HCT116 (cell line): ENCODE data around the gene FAN1. TPM values are rescaled to one million over a fixed set of nuclear protein-coding genes. Genes with fewer than 3 reads are reported as not detected.

Experiments used
- ATAC-seq: fragments of 200-7000 bp; cut with Tn5 transposase; 2 replicates; pipeline ENCODE4 v1.9.1; 2020; ENCODE audit warnings: mild to moderate bottlenecking, moderate library complexity
- BruUV-seq: library from RNA; stranded (reverse); fragments of 400-500 nt; replicated peaks from 2 replicates; lab custom pipeline; 2021; lab: Mats Ljungman, UMichigan
- CTCF ChIA-PET: fragments of 300-600 bp; sonication (Branson Sonifier 250); formaldehyde crosslinking; loops from one replicate; lab custom pipeline; 2021; ENCODE audit warnings: antibody characterized with exemption; lab: Charles Lee
- POLR2A ChIA-PET: fragments of 300-600, 350-600 bp; sonication (Branson Sonifier 250); formaldehyde crosslinking; loops from one replicate; lab custom pipeline; 2021; ENCODE audit warnings: antibody characterized with exemption; lab: Charles Lee
- RAD21 ChIA-PET, 2 experiments: fragments of 300-600 bp; sonication (Branson Sonifier 250); formaldehyde crosslinking; loops; one replicate each; lab custom pipeline; 2023; ENCODE audit warnings: low total read pairs in 2 of 2; ENCODE audit not compliant: uncharacterized antibody in 2 of 2, unreplicated experiment in 2 of 2, low non-redundant PET in 1 of 2; lab: Charles Lee
- DNase-seq: peaks from one replicate; pipeline ENCODE4 v3.0.0-alpha.2; 2010; ENCODE audit warnings: low read depth, low spot score
- H2AFZ ChIP-seq: fragments of 200-600 bp; shearing (Covaris generic), sonication (generic); 2 replicates; pipeline ENCODE4 v1.6.1; 2017; ENCODE audit warnings: low read depth, mixed run types, mixed read lengths, antibody characterized with exemption, low read length; ENCODE audit not compliant: poor library complexity, severe bottlenecking
- H3K27ac ChIP-seq: 2 replicates; pipeline ENCODE4 v1.5.1; 2012; ENCODE audit warnings: low read depth, low read length
- H3K27me3 ChIP-seq: fragments of 200-600 bp; sonication (generic); 2 replicates; pipeline ENCODE4 v1.6.1; 2016; ENCODE audit warnings: mixed run types, low read length, mixed read lengths; ENCODE audit not compliant: insufficient read depth
- H3K36me3 ChIP-seq, 2 experiments: fragments of 200-500 bp in 1 of 2; fragments of 200-600 bp in 1 of 2; sonication (Bioruptor generic) in 1 of 2; sonication (generic) in 1 of 2; 2 replicates each; pipeline versions ENCODE4 v1.5.1 to v1.6.1; 2014 to 2016; ENCODE audit warnings: low read length in 2 of 2, inconsistent platforms in 1 of 2, mixed read lengths in 1 of 2, mixed run types in 1 of 2; ENCODE audit not compliant: insufficient read depth in 2 of 2, control insufficient read depth in 1 of 2
- H3K4me1 ChIP-seq, 2 experiments: fragments of 200-600 bp in 1 of 2; sonication (generic) in 1 of 2; 2 replicates each; pipeline versions ENCODE4 v1.5.1 to v1.6.1; 2012 to 2017; ENCODE audit warnings: low read length in 2 of 2, inconsistent platforms in 1 of 2, mild to moderate bottlenecking in 1 of 2, mixed read lengths in 1 of 2, mixed run types in 1 of 2, moderate library complexity in 1 of 2; ENCODE audit not compliant: insufficient read depth in 2 of 2, control insufficient read depth in 1 of 2
- H3K4me2 ChIP-seq: fragments of 200-600 bp; sonication (generic); 2 replicates; pipeline ENCODE4 v1.6.1; 2017; ENCODE audit warnings: mixed run types, low read length, mixed read lengths
- H3K4me3 ChIP-seq, 2 experiments: fragments of 200-600 bp in 1 of 2; sonication (generic) in 1 of 2; replicated peaks in 1 of 2; 2 replicates each; pipeline ENCODE4 v1.5.1; 2011 to 2016; ENCODE audit warnings: low read length in 2 of 2, control low read depth in 1 of 2, low read depth in 1 of 2, mild to moderate bottlenecking in 1 of 2, mixed read lengths in 1 of 2, mixed run types in 1 of 2
- H3K79me2 ChIP-seq: fragments of 200-600 bp; sonication (generic); 2 replicates; pipeline ENCODE4 v1.6.1; 2017; ENCODE audit warnings: mild to moderate bottlenecking, mixed run types, low read length, moderate library complexity, mixed read lengths; ENCODE audit not compliant: insufficient read depth
- H3K9ac ChIP-seq: fragments of 200-600 bp; sonication (generic); 2 replicates; pipeline ENCODE4 v1.6.1; 2016; ENCODE audit warnings: low read length, mixed read lengths
- H3K9me2 ChIP-seq: fragments of 200-600 bp; sonication (generic), shearing (Covaris generic); 2 replicates; pipeline ENCODE4 v1.6.1; 2017; ENCODE audit warnings: mixed run types, mild to moderate bottlenecking, moderate library complexity; ENCODE audit not compliant: insufficient read depth
- H3K9me3 ChIP-seq, 2 experiments: fragments of 200-500 bp in 1 of 2; fragments of 200-600 bp in 1 of 2; sonication (Bioruptor generic) in 1 of 2; sonication (generic) in 1 of 2; 2 replicates each; pipeline ENCODE4 v1.6.1; 2014 to 2017; ENCODE audit warnings: low read length in 2 of 2, mixed read lengths in 2 of 2, inconsistent platforms in 1 of 2, low read depth in 1 of 2, mild to moderate bottlenecking in 1 of 2, mixed run types in 1 of 2, moderate library complexity in 1 of 2; ENCODE audit not compliant: control insufficient read depth in 1 of 2, insufficient read depth in 1 of 2
- H4K20me1 ChIP-seq: fragments of 200-600 bp; sonication (generic), shearing (Covaris generic); 2 replicates; pipeline ENCODE4 v1.6.1; 2017; ENCODE audit warnings: mixed run types, mild to moderate bottlenecking, moderate library complexity; ENCODE audit not compliant: insufficient read depth
- JUND ChIP-seq: IDR thresholded peaks from 2 replicates; pipeline ENCODE4 v1.6.1; 2012
- ZBTB33 ChIP-seq: IDR thresholded peaks from 2 replicates; pipeline ENCODE4 v1.6.1; 2011; ENCODE audit warnings: mild to moderate bottlenecking, low read length, moderate library complexity; ENCODE audit not compliant: insufficient replicate concordance; ENCODE audit errors: extremely low read depth
- intact Hi-C: fragments of 100-400 bp; cut with micrococcal nuclease; formaldehyde crosslinking; loops from 2 replicates; pipeline ENCODE4 v1.10.0; 2022
- total RNA-seq: library from RNA; stranded (reverse); gene quantifications from one replicate; pipeline ENCODE4 v1.2.1, GENCODE V29; 2021; ENCODE audit not compliant: unreplicated experiment

Gene FAN1
- total RNA-seq, 1 experiment from 2014 or later: 17.4 TPM

- no peak overlapping the region for H3K9ac ChIP-seq
- H3K27ac ChIP-seq: no peak overlapping the region
- H4K20me1 ChIP-seq: no peaks in the 10 kb centered on the region
- CTCF ChIA-PET: no interaction called here
- no peak overlapping the region for H3K4me3 ChIP-seq
- no peak overlapping the region for H2AFZ ChIP-seq
- POLR2A ChIA-PET: no interaction called here
- DNase-seq (no peak), ATAC-seq (no peak)
- H3K4me2 ChIP-seq: no peak overlapping the region
- H3K9me2 ChIP-seq: no peaks in the 10 kb centered on the region
- H3K4me1 ChIP-seq: no peaks in the 10 kb centered on the region
- RAD21 ChIA-PET: no interaction called here
- H3K27me3 ChIP-seq: no peaks in the 10 kb centered on the region
- intact Hi-C loops: no loop called here
- no peak for TF ChIP-seq ZBTB33
- peaks cover 24 to 31% of the 10 kb centered on the region in 2 experiments for H3K36me3 ChIP-seq
- H3K9me3 ChIP-seq: 0 out of 4 replicates have a peak, but pooled peaks cover 0 to 2% of the 10 kb centered on the region in 2 experiments
- no TSS peak for BruUV-seq
- H3K79me2 ChIP-seq: no peaks in the 10 kb centered on the region
These were observed 40.1 kb downstream of the FAN1 start for GRCh38 chr15:30943654-30944335.

- TF ChIP-seq JUND: no peak
- TF ChIP-seq, all 23 proteins: peak for 0
- no peak for DNase-seq
- ChIA-PET RAD21 (no interaction called here), POLR2A (no interaction called here), CTCF (no interaction called here)
- no peak for ATAC-seq
- Histone ChIP-seq H3K4me2 (peak overlapping the region; percentile 45; the same call in 1 of the 2 replicates), H3K9me3 (peaks cover 3 to 7% of the 10 kb centered on the region in 2 experiments; a peak in 2 of 4 replicates), H4K20me1 (no peaks in the 10 kb centered on the region), H3K27ac (no peak overlapping the region), H3K9me2 (no peaks in the 10 kb centered on the region), H3K36me3 (peaks cover 6 to 24% of the 10 kb centered on the region in 2 experiments), H3K4me1 (peaks cover 19 to 25% of the 10 kb centered on the region in 2 experiments), H3K4me3 (no peak overlapping the region), H2AFZ (no peak overlapping the region), H3K9ac (no peak overlapping the region), H3K79me2 (no peaks in the 10 kb centered on the region), H3K27me3 (no peaks in the 10 kb centered on the region)
- intact Hi-C loops: no loop called here
- no TSS peak for BruUV-seq
These were observed 49.5 kb downstream of the FAN1 start for GRCh38 chr15:30953183-30953582.
